GM18861 (cell line): Measurements from ENCODE around the gene FBXL16.

Source experiments
- ATAC-seq: cut with Tn5 transposase; IDR thresholded peaks from one replicate; pipeline ENCODE4 v1.9.1; 2021; ENCODE audit not compliant: unreplicated experiment

Gene FBXL16

GRCh38 chr16:645852-646678, 59.5 kb downstream of the FBXL16 start:
- no peak for ATAC-seq

- no peak for ATAC-seq
These were observed 61.0 kb downstream of the FBXL16 start for GRCh38 chr16:644556-644955.

- no peak for ATAC-seq
These were observed 62.6 kb downstream of the FBXL16 start for GRCh38 chr16:643050-643368.
